ENCODE results near the gene PLCB1. TPM values are rescaled to one million over a fixed set of nuclear protein-coding genes. Genes with fewer than 3 reads are reported as not detected.

Gene PLCB1
- polyA plus RNA-seq, 1 experiment = 16.4 TPM

GRCh38 chr20:8652396-8652795, 520.3 kb downstream of the PLCB1 start:
- ChIA-PET CTCF (interaction anchor here (1.0 to 1.1 kb wide), 2 partner anchors 69 to 609 kb away, joined by 3 read pairs; no protein-coding TSS in a partner anchor), POLR2A (no interaction called here)
- H3K27ac ChIP-seq (ENCODE audit: low read depth, low read length) = no peak overlapping the region
- no peak for TF ChIP-seq CTCF (IDR thresholded peaks at IDR 0.05; ENCODE audit: low read depth, low read length)
- H3K27me3 ChIP-seq (ENCODE audit: control insufficient read depth, insufficient read depth, low read length) = no peaks in the 10 kb centered on the region
- no peak overlapping the region for H3K4me3 ChIP-seq (ENCODE audit: low read depth, low read length)
- H3K9me3 ChIP-seq (ENCODE audit: control insufficient read depth, insufficient read depth, low read length) = no peaks in the 10 kb centered on the region
- DNase-seq (ENCODE audit: low read depth, low spot score) = no peak

GRCh38 chr20:8654486-8654885, 522.4 kb downstream of the PLCB1 start:
- no peaks in the 10 kb centered on the region for H3K9me3 ChIP-seq (ENCODE audit: control insufficient read depth, insufficient read depth, low read length)
- POLR2A ChIA-PET = no interaction called here
- CTCF ChIA-PET = no interaction called here

GRCh38 chr20:8656335-8656734, 524.3 kb downstream of the PLCB1 start:
- Histone ChIP-seq H3K27ac (ENCODE audit: low read depth, low read length) (no peak overlapping the region), H3K4me3 (ENCODE audit: low read depth, low read length) (no peak overlapping the region), H3K9me3 (ENCODE audit: control insufficient read depth, insufficient read depth, low read length) (no peaks in the 10 kb centered on the region), H3K27me3 (ENCODE audit: control insufficient read depth, insufficient read depth, low read length) (no peaks in the 10 kb centered on the region)
- TF ChIP-seq CTCF (IDR thresholded peaks at IDR 0.05; ENCODE audit: low read depth, low read length) = no peak
- DNase-seq (ENCODE audit: low read depth, low spot score) = no peak
- POLR2A ChIA-PET = no interaction called here
- CTCF ChIA-PET = no interaction called here

More at GRCh38 chr20:8654486-8654885, 522.4 kb downstream of the PLCB1 start:
- Histone ChIP-seq H3K4me3 (ENCODE audit: low read depth, low read length) (no peak overlapping the region), H3K27me3 (ENCODE audit: control insufficient read depth, insufficient read depth, low read length) (no peaks in the 10 kb centered on the region), H3K27ac (ENCODE audit: low read depth, low read length) (no peak overlapping the region)
- DNase-seq (ENCODE audit: low read depth, low spot score) = no peak
- TF ChIP-seq CTCF (IDR thresholded peaks at IDR 0.05; ENCODE audit: low read depth, low read length) = no peak

GRCh38 chr20:8657664-8658063, 525.6 kb downstream of the PLCB1 start:
- DNase-seq (ENCODE audit: low read depth, low spot score) = no peak
- POLR2A ChIA-PET = no interaction called here
- H3K9me3 ChIP-seq (ENCODE audit: control insufficient read depth, insufficient read depth, low read length) = no peaks in the 10 kb centered on the region
- H3K4me3 ChIP-seq (ENCODE audit: low read depth, low read length) = no peak overlapping the region
- no peak overlapping the region for H3K27ac ChIP-seq (ENCODE audit: low read depth, low read length)
- CTCF ChIA-PET = no interaction called here
- H3K27me3 ChIP-seq (ENCODE audit: control insufficient read depth, insufficient read depth, low read length) = no peaks in the 10 kb centered on the region
- TF ChIP-seq CTCF (IDR thresholded peaks at IDR 0.05; ENCODE audit: low read depth, low read length) = no peak

- POLR2A ChIA-PET = no interaction called here
- no peak overlapping the region for H3K4me3 ChIP-seq (ENCODE audit: low read depth, low read length)
- no peak for DNase-seq (ENCODE audit: low read depth, low spot score)
- no peak overlapping the region for H3K27ac ChIP-seq (ENCODE audit: low read depth, low read length)
- CTCF ChIA-PET = no interaction called here
- no peaks in the 10 kb centered on the region for H3K27me3 ChIP-seq (ENCODE audit: control insufficient read depth, insufficient read depth, low read length)
- no peak for TF ChIP-seq CTCF (IDR thresholded peaks at IDR 0.05; ENCODE audit: low read depth, low read length)
- no peaks in the 10 kb centered on the region for H3K9me3 ChIP-seq (ENCODE audit: control insufficient read depth, insufficient read depth, low read length)
Observed at GRCh38 chr20:8658103-8658502, 526.0 kb downstream of the PLCB1 start.

All from AG04450 (cell line).